CD4-positive, alpha-beta T cell treated with Interleukin-10 for 1 hour (primary cell): ENCODE measurements around the gene ADORA2B.
"Not testable (repeated sequence)": the region's sequence is repeated elsewhere in the genome, so short reads cannot be mapped to it uniquely, and the experiment has no call there.

ENCODE experiments used
- DNase-seq: peaks from one replicate; pipeline ENCODE4 v3.0.0-alpha.2; 2020

The ADORA2B gene

GRCh38 chr17:15957206-15957605 lies 12.3 kb downstream of the ADORA2B start:
- DNase-seq = no peak

DNA sequence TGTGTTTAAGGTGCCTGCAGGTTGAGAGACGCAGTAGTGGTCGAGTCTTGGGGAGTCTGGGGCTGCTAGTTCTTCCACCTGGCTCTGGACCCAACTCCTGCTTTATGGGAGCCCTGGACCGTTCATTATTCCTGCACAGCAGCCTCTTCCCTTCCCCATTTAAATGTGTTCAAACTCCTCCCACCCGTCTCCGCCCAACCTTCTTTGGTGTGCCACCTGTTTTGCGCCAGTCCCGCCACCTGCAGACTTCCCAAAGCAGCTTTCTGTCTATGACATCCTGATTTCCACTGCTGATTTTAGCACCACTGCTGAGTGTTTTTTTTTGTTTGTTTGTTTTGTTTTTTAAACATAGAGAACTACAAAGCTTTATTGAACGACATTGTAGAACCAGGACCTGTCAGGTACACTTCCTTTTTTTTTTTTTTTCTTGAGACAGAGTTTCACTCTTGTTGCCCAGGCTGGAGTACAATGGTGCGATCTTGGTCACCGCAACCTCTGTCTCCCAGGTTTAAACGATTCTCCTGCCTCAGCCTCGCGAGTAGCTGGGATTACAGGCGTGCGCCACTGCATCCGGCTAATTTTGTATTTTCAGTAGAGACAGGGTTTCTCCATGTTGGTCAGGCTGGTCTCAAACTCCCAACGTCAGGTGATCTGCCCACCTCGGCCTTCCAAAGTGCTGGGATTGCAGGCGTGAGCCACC lies 12.8 kb downstream of the ADORA2B start:
- DNase-seq = no peak

DNA sequence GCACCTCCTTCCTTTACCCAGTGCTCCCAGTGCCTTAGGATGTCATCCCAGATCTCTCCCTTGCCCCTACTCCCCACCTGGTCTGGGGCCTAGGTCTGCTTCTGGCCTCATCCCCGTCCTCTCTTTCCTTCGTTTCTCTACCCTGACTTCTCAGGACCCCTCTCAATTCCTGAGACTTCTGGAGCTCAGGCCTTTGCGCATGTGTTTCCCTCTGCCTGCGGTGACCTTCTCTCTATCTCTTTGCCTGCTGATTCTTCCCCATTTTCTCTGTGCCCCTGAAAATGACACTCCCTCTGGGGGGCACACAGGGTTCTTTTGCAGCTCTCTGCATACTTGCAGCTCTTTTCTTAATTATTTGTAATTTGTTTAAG lies 13.5 kb downstream of the ADORA2B start:
- DNase-seq = no peak

GRCh38 chr17:15963670-15964110 lies 18.8 kb downstream of the ADORA2B start:
- no peak for DNase-seq

GRCh38 chr17:15965528-15965927 lies 20.6 kb downstream of the ADORA2B start:
- no peak for DNase-seq

- DNase-seq = no peak
Observed at GRCh38 chr17:15966183-15966878, 21.4 kb downstream of the ADORA2B start.

- no peak for DNase-seq
Observed at GRCh38 chr17:15966879-15967248, 21.9 kb downstream of the ADORA2B start.

DNA sequence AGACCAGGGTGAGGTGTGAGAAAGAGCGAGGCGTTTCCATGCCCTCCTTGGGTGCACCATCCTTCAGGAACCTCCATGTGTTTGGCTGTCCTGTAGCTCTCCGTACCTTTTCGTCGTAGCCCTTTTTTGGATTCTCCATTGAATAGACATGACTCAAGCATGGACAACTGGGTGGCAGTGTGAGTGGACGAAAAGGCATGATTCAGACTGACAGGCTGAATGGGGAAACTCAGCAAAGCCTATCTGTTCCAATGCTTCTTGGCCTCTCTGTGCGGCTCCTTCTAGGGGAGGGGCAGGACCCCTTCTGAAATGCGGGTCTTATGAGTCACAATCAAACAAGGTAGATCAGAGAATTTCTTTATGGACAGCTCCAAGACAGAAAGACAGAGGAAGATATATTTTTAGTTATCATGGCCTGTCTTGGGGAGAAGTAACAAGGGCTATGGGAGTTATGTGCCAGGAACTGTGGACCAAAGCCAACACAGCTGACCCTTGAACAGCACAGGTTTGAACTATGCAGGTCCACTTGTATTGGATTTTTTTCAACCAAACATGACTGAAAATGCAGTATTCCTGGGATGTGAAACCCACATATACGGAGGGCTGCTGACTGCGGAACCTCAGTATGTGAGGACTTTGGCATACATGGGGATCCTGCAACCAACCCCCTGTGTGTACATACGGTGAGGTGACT lies 22.9 kb downstream of the ADORA2B start:
- no peak for DNase-seq

DNA sequence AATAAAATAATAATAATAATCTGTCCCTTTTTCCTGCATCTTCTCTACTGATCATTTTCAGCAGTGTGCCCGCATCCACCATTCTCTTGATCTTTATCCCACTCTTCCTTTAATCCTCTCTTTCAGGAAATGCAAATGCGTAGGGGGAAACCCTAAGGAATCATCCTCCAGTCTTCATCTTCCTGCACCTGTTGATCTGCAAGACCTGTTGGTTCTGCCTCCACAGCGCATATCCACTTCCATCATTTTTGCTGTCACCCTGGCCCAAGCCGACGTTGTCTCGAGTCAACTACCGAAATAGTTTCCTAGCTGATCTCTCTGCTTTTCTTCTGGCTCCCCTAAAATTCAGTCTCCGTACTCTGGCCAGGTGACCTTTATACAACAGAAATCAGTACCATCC lies 24.5 kb downstream of the ADORA2B start:
- no peak for DNase-seq

DNA sequence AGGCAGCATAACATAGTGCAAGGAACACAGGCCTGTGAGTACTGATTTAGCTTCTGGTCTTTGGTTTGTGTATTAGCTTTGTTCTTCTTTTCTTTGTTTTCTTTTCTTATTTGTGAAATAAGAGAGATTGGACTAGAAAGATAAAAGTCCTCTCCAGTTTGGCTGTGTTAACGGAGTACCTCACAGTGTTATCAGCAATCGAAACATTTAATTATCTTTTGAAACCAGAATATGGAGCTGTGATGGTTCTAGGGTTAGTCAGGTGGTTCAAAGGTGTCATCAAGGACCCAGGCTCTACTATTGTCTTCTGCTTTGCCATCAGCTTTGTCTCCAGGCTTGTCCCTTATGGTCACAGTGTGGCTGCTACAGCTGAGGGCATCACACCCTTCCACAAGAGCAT lies 25.6 kb downstream of the ADORA2B start:
- no peak for DNase-seq

- DNase-seq = no peak
Observed at GRCh38 chr17:15971098-15971678, 26.3 kb downstream of the ADORA2B start.

GRCh38 chr17:15971882-15972281 lies 27.0 kb downstream of the ADORA2B start:
- DNase-seq = no peak

DNA sequence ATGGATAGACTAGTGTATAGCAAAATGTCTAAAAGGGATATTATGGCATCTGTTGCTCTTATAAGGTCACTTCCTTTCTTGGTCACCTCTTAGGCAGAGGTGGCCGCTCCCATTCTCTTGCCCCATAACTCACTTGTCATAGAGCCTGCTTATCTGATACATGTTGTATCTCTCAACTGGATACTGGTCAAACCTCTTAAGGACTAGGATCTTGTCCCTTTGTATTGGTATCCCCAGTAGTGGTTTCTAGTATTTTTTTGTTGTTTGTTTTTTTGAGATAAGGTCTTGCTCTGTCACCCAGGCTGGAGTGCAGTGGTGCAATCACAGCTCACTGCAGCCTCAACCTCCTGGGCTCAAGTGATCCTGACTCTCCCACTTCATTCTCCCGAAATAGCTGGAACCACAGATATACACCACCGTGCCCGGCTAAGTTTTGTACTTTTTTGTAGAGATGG lies 27.6 kb downstream of the ADORA2B start:
- no peak for DNase-seq

- no peak for DNase-seq
Observed at GRCh38 chr17:15973016-15973415, 28.1 kb downstream of the ADORA2B start.

GRCh38 chr17:15973834-15974233 lies 28.9 kb downstream of the ADORA2B start:
- no peak for DNase-seq

DNA sequence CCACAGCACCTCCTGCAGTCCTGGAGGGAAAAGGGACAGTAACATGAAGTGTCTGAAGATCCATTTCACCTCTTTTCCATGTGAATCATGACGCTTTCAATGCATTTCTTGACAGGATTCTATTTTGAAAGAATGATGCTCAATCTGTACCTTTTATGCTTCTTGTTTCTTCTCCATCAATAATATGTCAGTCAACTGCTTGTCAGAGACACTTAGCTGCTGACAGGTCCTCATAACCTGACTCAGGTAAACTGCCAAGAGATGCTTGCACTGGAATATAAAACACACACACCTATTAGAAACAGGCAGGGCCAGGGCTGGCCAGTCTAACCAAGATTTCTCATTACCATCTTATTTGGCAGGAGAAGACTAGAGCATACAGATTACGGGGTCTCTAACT lies 33.0 kb downstream of the ADORA2B start:
- no peak for DNase-seq

DNA sequence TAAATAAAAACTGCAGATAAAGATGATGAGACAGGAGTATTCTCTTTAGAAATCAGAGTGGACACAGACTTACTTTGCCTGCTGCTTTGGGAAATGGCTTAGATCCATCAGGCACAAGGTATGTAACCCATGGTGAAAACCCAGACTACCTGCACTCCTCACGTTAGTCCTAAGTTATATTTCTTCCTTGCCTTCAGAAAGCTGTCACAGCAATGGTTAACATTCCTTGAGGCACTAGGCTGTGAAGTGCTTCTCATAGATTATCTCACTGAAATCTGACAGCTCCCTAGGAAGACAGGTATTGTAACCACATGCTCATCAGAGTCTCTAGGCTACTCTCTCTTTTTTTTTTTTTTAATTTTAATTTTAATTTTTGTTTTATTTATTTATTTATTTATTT lies 33.7 kb downstream of the ADORA2B start:
- no peak for DNase-seq

DNA sequence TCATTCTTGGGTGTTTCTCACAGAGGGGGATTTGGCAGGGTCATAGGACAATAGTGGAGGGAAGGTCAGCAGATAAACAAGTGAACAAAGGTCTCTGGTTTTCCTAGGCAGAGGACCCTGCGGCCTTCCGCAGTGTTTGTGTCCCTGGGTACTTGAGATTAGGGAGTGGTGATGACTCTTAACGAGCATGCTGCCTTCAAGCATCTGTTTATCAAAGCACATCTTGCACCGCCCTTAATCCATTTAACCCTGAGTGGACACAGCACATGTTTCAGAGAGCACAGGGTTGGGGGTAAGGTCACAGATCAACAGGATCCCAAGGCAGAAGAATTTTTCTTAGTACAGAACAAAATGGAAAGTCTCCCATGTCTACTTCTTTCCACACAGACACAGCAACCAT lies 34.1 kb downstream of the ADORA2B start:
- not testable (repeated sequence) for DNase-seq

GRCh38 chr17:15981208-15981607 lies 36.3 kb downstream of the ADORA2B start:
- DNase-seq = no peak

DNA sequence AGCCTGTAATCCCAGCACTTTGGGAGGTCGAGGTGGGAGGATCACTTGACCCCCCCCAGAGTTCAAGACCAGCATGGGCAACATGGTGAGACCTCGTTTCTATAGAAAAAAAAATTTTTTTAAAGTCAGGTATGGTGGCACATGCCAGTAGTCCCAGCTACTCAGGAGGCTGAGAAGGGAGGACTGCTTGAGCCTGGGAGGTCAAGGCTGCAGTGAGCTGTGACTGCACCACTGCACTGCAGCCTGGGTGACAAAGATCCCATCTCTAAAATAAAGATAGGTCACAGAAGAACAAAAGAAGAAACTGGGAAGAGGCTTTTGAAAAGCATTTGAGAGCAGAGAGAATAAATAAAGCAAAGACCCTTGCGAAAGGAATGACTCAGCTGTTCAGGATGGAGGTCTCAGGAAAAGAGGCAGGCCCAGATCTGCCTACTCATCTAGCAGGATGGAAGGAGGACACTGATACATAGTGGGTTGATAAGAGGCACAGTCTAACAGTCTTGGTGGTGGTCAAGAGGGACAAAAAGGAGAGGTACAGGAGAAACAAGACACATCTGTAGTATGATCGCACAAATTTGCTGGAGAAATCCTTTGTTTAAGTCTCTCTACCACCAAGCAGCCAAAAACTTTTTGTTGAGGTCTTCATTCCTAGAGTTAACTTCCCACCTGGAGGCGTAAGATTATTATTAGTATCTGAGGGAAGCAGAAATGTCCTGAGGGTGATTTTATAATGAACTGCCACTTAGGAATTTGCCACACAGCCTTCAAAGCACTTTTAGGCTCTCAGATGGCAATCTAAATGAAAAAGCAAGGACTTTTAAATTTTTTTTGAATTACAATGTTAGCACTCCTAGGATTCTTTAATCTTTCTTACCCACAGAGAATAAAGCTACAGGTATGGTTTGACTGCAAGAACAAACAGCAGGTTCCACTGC lies 37.0 kb downstream of the ADORA2B start:
- no peak for DNase-seq

DNA sequence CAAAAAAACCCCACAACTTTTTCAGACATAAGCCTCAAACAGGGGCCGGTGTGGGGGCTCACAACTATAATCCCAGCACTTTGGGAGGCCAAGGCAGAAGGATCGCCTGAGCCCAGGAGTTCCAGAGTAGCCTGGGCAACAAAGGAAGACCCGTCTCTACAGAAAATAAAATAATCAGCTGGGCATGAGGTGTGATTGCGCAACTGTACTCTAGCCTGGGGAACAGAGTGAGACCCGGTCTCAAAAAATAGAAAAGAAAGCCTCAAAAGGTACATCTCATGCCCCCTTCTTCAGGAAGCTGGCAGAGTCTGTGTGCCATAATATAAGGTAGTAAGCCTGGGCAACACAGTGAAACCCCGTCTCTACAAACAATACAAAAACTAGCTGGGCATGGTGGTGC lies 51.4 kb downstream of the ADORA2B start:
- DNase-seq = no peak

GRCh38 chr17:15998031-15998562 lies 53.2 kb downstream of the ADORA2B start:
- DNase-seq = no peak
